Fibroblast of mammary gland (primary cell): Measurements from ENCODE around the gene TSHZ2.

Experiments used
- DNase-seq: peaks from one replicate; pipeline ENCODE4 v3.0.0-alpha.2; 2010; ENCODE audit warnings: low read depth
- H3K4me3 ChIP-seq: 2 replicates; pipeline ENCODE4 v1.5.1; 2011; ENCODE audit warnings: low read depth, mild to moderate bottlenecking, low read length, moderate library complexity; ENCODE audit not compliant: control insufficient read depth
- CTCF ChIP-seq: conservative IDR thresholded peaks from 2 replicates; pipeline ENCODE4 v1.5.1; 2011; ENCODE audit warnings: low read depth, low read length, inconsistent platforms; ENCODE audit not compliant: control insufficient read depth, insufficient read depth

TSHZ2 gene

GRCh38 chr20:53168491-53168890 lies 196.3 kb downstream of the TSHZ2 start:
- DNase-seq = no peak
- TF ChIP-seq CTCF = no peak
- H3K4me3 ChIP-seq = no peak overlapping the region

- no peak for DNase-seq
- H3K4me3 ChIP-seq = no peak overlapping the region
- TF ChIP-seq CTCF = no peak
Measured at GRCh38 chr20:53170196-53170595, 198.0 kb downstream of the TSHZ2 start.

- TF ChIP-seq CTCF = no peak
- no peak for DNase-seq
- H3K4me3 ChIP-seq = no peak overlapping the region
Measured at GRCh38 chr20:53171065-53171464, 198.9 kb downstream of the TSHZ2 start.

- H3K4me3 ChIP-seq = no peak overlapping the region
- no peak for DNase-seq
- TF ChIP-seq CTCF = no peak
Measured at GRCh38 chr20:53174454-53174853, 202.3 kb downstream of the TSHZ2 start.

- TF ChIP-seq CTCF = no peak
- no peak overlapping the region for H3K4me3 ChIP-seq
Measured at GRCh38 chr20:53175135-53175780, 203.1 kb downstream of the TSHZ2 start.

GRCh38 chr20:53176134-53176533 lies 204.0 kb downstream of the TSHZ2 start:
- no peak for DNase-seq
- TF ChIP-seq CTCF = no peak
- H3K4me3 ChIP-seq = no peak overlapping the region

More at GRCh38 chr20:53175135-53175780, 203.1 kb downstream of the TSHZ2 start:
- no peak for DNase-seq

- no peak for TF ChIP-seq CTCF
- no peak overlapping the region for H3K4me3 ChIP-seq
- no peak for DNase-seq
Measured at GRCh38 chr20:53177687-53178086, 205.5 kb downstream of the TSHZ2 start.
